ENCODE results near the gene ESPNL.

The ESPNL gene

DNA sequence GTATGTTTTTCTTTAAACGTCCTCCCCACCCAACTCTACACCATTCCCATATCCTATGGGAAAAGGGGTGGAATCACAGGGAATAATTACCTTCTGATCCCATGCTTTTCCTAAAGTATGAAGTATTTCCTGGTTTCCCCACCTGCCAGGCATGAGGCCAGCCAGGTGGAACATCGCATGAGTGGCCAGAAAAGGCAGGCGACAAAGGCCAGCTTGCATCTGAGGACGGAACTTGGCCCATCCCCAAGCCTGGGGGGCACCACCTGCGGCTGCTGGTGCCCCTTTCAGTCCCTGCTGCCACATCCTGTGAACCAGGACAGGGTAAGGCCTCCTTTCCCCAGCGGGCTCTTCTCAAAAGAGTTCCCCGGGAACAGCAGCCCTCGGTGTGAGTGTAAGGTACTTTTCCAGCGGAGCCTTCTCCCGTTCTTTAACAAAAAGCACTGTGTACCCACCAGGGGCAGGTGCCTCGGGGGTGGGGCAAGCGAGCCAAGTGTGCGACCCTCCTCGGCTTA lies 57.4 kb downstream of the ESPNL start:
- no peak for DNase-seq (ENCODE audit: low spot score)

DNA sequence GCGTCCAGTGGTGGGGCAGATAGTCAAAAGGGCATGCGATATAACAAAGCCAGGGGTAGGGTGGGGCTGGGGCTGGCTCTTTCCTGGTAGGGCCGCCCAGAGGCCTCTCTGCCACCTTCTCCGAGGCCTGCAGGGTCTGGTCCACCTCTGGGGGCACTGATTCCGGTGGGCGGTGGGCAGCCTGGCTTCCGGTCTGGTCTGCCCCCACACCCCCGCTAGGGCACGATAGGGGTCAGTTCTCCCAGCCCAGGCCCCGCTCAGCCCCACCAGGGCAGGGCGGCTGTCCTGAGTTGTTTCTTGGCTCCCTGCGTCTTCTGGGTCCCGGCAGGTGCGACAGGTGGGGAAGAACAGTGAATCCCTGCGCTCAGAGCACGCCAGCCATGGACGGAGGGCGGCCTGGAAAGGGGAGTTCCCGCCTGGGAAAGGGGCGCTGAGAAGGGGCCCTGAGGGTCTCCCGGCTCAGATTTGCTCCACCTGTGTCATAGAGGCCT lies 57.9 kb downstream of the ESPNL start:
- DNase-seq (ENCODE audit: low spot score) = no peak

DNA sequence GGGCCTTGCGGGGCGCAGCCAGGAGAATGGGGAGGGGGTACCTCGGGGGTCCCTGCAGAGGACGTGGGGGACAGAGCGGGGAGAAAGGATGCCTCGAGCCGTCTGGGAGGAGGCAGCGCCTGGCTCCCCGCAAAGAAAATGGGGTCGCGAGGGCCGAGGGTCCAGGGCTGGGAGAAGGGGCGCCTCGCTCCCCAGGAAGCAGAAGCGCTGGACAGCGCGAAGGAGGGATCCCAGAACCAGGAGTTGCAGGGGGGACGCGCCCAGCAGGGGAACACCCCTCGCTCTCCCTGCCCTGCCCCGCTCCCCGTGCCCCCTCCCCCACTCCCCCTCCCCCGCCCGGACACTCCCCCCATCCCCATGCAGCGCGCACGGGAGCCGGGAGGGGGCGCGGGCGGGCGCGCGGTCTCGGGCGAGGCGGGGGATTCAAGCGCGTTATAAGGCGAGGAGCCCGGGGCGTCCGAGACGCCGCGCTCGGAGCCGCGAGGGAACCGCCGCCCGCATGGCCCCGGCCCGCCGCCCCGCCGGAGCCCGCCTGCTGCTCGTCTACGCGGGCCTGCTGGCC lies 58.5 kb downstream of the ESPNL start, which contains the start of gene ERFE:
Gene ERFE, plus strand, starts transcription at position 462 of the 562 bp plus-strand sequence. Its CDS starts 38 bp downstream, at position 500.
- DNase-seq (ENCODE audit: low spot score) = peak; percentile 16

DNA sequence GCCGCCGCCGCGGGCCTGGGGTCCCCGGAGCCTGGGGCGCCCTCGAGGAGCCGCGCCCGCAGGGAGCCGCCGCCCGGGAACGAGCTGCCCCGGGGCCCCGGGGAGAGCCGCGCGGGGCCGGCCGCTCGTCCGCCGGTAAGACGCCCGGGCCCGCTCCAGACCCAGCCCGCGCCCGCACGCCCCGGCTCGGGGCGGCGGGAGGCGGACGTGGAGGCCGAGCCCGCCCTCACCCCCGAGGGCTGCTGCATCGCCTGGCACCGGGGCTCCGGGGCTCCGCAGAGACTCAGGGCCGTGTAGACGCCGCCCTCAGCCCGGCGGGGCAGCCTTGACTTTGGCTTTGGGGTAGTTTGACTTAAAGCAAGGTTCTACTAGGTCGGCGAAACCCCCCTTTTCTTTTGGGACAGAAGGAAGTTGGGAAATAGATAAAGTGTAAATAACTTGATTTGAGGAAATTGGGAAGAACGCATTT lies 59.0 kb downstream of the ESPNL start:
- DNase-seq (ENCODE audit: low spot score) = no peak

DNA sequence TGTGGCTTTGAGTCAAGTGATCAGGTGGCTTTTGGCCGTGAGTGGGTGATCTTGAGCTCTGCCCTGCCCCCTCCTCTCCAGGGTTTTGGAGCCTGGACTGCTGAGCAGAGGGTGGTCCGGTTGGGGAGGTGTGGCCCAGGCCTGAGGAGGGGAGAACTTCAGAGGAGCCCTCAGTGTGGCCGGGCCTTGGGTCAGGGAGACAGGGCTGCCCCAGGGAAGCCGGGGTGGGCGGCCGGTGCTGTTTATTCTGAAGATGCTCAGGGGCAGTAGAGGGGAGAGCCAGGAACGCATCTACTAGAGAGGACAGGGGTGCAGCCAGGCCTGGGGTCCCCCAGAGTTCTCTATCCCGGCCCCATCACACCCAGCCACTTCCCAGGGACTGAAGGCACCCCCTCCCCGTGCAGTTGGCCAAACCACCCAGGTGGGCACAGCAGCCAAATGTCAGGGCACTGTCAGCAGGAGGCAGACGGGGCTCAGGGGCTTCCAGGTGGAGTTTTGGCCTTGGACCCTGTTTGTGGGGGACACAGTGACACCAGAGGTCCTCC lies 59.6 kb downstream of the ESPNL start:
- DNase-seq (ENCODE audit: low spot score) = no peak

DNA sequence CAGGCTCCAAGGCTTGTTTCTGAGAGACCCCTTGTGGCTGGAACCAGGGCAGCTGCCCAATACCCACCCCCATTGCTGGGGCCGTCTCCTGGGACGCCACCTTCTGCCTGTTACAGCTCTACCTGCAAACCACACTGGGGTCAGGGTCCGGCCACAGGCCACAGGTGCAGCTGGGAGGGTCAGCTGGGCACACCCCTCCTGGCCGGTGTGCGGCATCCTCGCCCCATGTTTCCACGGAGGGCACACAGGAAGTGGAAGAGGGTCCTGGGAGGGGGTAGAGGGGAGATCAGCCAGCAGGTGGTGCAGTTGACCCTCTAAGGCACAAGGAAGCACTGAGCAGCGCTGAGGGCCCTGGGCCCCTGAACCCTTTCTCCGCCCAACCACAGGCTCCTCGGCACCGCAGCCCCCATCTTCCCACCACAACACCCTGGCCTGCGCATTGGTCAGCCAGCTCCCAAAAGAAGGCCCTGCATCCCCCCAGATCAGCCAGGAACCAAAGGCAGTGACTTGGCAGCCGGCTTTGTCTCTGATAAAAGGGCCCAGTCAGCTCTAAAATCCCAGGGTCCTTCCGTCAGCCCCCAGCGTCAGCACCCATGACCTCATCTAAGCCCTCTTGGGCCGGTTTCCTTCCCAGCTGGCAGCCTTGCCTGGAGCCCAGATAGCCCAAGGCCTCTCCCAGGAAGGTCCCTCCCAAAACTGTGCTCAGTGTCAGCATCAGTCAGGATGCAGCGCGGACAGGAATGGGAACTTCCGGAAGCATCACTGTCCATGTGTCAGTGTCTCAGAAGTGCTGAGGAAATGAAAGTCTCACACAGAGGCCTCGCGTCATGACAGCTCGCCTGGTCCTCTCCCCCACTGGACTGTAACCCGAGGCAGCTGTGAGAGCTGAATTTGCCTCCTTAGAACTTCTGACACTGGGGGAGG lies 60.3 kb downstream of the ESPNL start:
- DNase-seq (ENCODE audit: low spot score) = no peak

DNA sequence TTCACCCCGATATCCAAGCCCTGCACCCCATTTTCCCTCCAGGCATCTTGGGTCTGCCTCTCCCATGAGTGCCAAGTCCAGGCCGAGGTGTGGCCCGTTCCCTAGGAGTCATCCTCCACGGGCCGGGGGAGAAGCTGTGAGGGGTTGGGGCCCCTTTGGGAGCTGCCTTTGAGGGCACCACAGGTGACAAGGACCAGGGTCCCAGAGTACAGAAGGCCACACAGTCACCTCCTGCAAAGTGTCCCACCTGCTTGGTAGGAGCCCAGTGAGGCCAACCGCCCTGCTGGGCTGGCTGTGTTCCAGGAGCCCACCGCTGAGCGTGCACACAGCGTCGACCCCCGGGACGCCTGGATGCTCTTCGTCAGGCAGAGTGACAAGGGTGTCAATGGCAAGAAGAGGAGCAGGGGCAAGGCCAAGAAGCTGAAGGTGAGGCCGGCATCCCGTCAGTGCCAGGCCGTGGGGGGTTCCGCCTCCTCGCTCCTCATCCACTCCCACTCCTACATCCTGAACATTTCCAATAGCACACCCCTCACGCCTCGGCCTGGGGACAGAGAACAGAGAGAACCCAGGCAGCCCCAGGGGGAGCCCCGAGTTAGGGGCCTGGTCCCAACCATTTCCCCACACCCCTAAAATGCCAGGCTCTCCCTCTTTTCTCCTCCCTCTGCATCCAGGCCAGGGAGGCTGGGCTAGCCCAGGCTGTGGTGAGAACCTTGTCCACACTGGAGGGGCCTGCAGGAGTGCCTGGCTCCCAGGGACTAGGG lies 61.3 kb downstream of the ESPNL start:
- DNase-seq (ENCODE audit: low spot score) = no peak

DNA sequence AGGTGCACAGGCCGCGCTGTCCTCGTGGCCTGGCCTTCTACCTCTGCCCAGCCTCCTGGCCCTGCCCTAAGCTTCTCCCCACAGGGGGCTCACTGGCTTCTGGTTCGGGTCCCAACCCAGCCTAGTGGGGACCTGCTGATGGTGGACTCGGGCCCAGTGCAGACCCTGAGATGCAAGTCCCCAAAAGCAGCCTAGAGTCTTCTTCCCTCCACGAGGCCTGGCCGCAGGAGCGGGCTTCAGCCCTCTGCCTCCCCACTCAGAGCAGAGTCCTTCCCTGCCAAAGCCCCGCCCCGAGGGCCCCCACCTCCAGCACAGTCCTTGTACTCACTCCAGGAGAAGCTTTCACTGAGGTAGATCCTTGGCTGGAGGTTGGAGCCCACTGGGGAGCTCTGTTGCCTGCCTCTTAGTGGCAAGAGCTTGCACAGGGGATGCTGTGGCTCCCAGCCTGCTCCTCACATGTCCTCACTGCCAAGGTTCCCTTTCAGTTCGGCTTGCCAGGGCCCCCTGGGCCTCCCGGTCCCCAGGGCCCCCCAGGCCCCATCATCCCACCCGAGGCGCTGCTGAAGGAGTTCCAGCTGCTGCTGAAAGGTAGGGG lies 62.2 kb downstream of the ESPNL start:
- DNase-seq (ENCODE audit: low spot score) = no peak

DNA sequence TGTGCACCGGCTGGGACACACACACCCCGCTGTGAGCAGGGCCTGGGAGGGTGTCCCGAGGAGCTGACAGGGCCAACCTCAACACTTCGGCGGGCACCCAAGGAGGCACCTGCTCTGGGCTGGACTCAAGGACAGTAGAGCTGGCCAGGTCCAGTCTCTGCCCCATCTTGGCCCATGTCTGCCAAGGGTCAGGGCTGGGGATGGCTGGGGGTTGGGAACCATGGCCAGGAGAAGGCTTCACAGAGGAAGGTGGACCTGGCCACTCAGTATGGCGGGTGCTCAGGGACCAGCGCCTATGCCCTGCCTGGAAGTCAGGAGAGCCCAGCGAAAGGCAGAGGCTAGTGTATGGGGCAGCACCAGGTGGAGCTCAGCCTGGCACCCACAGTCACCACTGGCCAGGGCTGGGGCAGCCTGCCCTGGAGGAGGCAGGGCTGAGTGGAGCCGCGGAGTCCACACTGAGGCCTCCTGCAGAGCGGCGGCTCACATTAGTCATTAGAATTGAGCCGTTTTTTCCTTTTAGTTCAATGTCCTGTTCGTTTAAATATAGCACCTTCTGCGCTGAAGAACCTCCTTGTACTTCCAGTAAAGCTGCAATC lies 62.8 kb downstream of the ESPNL start:
- no peak for DNase-seq (ENCODE audit: low spot score)

DNA sequence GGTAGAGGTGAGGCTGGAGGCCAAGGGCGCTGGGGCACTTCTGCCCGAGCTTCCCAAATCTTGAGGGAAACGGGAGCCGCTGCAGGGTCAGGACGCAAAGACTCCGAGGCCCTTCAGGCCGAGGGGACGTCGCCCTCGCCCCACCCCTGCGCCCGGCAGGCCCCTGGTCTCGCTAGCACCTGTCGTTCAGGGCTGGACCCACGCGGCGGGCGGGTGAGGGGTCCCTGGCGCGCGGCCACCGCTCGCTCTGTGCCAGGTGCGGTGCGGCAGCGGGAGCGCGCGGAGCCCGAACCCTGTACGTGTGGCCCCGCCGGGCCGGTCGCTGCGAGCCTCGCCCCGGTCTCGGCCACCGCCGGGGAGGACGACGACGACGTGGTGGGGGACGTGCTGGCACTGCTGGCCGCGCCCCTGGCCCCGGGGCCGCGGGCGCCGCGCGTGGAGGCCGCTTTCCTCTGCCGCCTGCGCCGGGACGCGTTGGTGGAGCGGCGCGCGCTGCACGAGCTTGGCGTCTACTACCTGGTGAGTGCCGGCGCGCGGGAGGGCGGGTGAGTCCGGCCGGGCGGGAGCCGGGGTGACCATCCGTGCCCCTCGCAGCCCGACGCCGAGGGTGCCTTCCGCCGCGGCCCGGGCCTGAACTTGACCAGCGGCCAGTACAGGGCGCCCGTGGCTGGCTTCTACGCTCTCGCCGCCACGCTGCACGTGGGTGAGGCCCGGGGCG lies 63.5 kb downstream of the ESPNL start:
- DNase-seq (ENCODE audit: low spot score) = no peak

DNA sequence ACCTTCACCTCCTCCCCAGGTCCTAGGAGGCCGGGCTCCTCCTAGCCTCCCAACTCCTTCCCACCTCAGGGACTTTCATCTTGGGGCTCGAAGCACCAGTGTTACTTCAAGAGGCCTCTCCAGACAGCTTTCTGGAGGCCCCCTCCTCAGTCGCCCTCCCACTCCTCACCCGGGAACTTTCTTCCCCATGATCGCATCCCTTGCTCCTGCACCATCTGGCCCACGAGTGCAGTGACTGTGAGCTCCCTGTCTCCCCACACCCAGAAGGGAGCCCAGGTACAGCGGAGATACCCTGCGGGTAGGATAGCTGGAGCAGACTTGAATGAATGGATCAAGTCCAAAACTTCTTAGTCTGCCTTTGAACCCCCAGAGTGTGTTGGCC lies 64.8 kb downstream of the ESPNL start:
- no peak for DNase-seq (ENCODE audit: low spot score)

DNA sequence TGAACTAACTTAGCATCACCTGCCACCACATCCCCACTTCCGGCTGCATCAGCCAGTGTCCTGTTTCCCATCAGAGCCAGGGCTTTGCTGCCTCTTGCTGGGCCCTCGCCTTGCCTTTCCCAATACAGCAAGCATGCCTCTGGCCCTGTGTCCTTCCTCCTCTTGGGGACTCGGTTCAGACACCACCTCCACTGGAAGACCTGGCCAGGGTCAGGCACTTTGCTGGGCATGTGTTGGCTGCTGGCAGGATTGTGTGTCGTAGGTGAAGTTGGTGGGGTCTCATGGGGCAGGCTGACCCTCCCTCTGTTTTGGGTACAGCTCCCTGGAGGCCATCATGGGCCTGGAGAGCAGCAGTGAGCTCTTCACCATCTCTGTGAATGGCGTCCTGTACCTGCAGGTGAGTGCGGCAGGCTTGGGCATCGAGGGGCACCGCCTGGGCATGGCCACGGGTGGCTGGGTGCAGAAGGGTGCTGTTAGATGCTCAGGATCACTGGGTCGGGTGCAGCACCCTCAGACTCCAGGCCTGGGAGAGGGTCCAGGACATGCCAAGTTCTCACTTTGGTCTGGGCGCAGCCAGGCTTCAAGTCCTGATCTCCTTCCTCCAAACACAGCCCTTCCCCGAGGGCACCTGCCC lies 65.3 kb downstream of the ESPNL start:
- DNase-seq (ENCODE audit: low spot score) = no peak

DNA sequence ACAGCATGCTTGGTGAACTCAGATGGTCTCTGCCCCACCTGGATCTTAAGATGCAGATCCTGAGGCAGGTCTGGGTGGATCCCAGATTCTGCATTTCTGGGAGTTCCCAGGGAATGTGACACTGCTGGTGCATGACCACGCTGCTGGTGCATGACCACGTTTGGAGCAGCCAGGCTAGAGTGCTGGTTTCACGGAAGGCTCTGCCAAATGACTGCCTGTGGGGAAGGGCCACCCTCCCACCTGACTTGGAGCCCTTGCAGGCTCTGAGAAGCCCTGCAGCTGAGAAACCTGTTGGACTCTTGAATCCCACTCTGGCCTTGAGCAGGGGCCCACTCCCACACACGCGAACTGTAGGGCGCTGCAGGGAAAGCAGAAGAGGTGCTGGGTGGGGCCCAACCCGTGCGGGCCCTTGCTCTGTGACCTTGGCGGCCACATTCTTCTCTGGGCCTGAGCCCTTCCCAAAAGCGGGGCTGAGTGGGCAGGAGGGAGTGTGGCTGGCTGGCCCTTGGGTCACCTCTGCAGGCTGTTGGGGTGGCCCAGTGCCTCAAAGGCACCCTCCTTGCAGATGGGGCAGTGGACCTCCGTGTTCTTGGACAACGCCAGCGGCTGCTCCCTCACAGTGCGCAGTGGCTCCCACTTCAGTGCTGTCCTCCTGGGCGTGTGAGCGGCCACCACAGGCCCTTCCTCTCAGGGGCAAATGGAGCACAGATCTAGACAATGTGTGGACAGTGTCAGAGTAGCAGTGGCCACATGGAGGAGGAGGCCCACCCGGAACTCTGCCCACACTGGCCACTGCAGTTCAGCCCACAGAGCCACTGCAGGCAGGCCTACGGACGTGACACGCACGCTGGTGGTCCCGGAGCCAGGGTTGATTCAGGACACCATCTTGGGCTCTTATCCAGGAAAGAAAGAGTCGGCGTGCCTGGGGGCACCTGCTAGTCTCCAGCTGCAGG lies 66.5 kb downstream of the ESPNL start:
- no peak for DNase-seq (ENCODE audit: low spot score)

DNA sequence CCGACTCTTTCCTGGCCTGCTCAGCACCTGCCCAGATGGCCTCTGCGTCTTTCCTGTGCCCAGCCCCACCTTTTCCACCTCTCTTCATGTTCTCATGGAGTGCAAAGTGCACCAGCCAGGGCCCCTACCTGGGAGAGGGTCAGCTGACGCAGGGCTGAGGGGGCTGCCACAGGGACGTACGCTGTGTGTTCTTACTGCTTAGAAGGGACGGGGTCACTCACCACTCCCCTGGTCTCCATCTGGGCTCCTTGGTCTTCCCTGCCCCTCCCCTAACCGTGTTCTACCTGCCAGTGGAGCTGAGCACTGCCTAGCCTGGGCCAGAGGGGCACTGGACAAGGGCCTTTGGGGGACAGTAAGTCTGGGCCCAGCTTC lies 67.2 kb downstream of the ESPNL start:
- no peak for DNase-seq (ENCODE audit: low spot score)

DNA sequence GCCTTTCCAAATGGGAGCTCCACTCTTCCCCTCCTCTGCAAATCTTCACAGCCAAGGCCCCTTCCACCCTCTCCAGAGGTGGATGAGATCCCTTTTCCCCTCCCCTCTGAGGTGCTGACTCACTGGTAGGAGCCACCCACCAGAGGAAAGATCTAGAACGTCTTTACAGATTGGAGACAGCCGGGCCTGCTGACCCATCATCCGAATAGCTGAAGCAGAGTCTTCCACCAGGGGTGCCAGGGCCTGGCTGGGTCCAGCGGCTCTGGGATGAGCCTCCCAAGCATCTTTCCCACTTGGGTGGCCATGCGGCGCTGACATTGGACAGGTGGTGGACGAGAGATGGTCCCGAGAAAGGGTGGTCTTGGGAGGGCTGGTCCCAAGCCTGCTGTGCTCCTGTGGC lies 67.6 kb downstream of the ESPNL start:
- no peak for DNase-seq (ENCODE audit: low spot score)

DNA sequence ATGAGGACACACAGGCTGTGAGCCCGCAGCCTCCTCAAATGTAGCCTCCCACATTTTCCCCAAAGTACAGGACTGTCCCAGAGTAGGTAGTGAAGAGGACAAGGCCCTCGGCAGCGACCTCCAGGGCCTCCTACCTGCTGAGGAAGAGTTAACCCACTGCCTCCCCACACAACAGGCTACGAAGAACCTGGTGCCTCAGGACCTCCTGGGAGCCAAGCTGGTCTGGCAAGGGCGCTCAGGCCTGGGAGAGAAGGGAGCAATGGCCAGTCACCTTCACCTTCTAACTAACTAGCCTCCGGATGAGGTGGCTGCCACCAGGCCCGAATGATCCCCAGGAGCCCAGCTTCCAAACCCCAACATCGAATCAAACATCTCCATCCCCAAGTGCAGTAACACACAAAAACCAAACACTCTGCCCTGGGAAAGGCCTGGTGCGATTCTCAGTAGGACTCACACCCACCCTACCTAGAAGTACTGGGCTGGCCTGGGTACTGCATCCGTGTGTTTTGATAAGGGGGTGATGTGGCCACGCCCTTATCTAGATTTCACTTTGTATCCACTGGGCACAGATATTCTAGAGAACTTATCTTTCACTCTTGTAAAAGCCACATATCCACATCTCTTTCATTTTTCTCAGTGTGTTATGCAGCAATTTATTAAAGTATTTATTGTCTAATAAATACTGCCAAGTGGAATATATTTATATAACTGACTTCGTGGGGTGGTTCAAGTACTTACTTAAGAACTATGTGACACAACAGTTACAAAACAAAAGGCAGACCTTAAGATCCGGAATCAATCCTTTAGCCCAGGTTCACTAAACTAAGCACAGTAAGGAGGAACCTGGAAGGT lies 68.3 kb downstream of the ESPNL start:
- no peak for DNase-seq (ENCODE audit: low spot score)

DNA sequence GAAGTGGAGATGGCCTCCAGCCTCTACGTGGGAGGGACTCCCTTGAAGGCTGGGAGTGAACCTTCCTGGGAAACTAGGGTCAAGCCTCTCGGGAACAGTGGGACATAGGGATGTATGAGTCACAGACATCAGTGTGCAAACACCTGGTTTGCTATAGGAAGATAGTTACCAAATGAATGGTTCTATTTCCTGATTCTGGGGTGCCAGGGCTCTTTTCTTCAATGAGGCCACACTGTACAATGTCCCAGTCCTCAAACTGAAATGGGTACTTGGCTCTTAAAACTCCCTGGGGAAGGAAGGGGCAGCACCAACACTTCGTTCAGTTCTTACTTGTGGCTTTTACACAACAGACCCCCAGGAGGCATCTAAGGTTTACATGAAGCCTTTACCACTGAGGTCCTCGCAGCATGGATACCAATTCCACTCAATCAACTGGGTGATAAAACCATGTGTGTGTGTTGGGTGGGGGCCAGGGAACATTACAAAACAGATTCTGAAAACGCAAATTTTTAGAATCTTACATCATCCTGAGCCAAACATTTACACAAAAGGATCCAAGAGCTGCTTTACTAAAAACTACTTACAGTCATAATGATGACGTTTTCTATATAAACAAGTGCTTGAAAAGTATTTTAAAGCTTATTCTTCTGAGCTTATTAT lies 69.0 kb downstream of the ESPNL start:
- no peak for DNase-seq (ENCODE audit: low spot score)
